Suprapubic skin (tissue), 4 donors: ENCODE measurements around the gene NCBP3.

Experiments used
- POLR2A ChIP-seq, 2 donors: fragments of 450-650 bp; IDR thresholded peaks; one replicate each; pipeline ENCODE4 v1.6.1; 2017; ENCODE audit warnings: antibody characterized with exemption in 2 of 2, mild to moderate bottlenecking in 2 of 2, moderate library complexity in 2 of 2
- POLR2AphosphoS5 ChIP-seq, 3 donors: sonication (generic); formaldehyde crosslinking; IDR thresholded peaks; one replicate each; pipeline ENCODE4 v1.6.1; 2017; ENCODE audit warnings: antibody characterized with exemption in 3 of 3

GRCh38 chr17:3885271-3885670 is 39.2 kb upstream of the NCBP3 start:
- no peak for TF ChIP-seq POLR2A (IDR thresholded peaks at IDR 0.05)
- no peak for TF ChIP-seq POLR2AphosphoS5 (IDR thresholded peaks at IDR 0.05)
